H1 (cell line): ENCODE measurements around the gene SLC6A3. TPM values are rescaled to one million over a fixed set of nuclear protein-coding genes. Genes with fewer than 3 reads are reported as not detected.

Source experiments
- CHD7 ChIP-seq: fragments of 300-600 bp; sonication (generic); IDR thresholded peaks from 2 replicates; pipeline ENCODE4 v1.7.1; 2012; ENCODE audit warnings: low read length, moderate library complexity, mild to moderate bottlenecking, inconsistent platforms; ENCODE audit not compliant: insufficient replicate concordance
- polyA plus RNA-seq, 7 experiments: library from polyadenylated mRNA; depleted of rRNA in 3 of 7; stranded (reverse) in 5 of 7; unstranded in 2 of 7; fragments of >200 nt in 5 of 7; fragments of 200-250 nt in 2 of 7; gene quantifications; 1 replicate in 5 of 7; 2 replicates in 1 of 7; 4 replicates in 1 of 7; pipeline versions ENCODE4 v1.2.1 to v1.2.3, GENCODE V29; 2011 to 2013; ENCODE audit warnings: missing spikeins in 2 of 7, mixed read lengths in 2 of 7
- total RNA-seq: library from RNA; stranded (reverse); fragmentation: NEBNext Ultra II Directional; extraction: Animal tissue kit (Norgen Biotek cat#: 25700); gene quantifications from 2 replicates; pipeline ENCODE4 v1.2.1, GENCODE V29; 2021

Gene SLC6A3
- total and polyA plus RNA-seq, 2 of the 8 experiments (the other 6 are each of a cell fraction or from before 2014, with no cell fraction given) = 0.48 to 0.91 TPM

- no peak for TF ChIP-seq CHD7
Observed at GRCh38 chr5:1363581-1363980, 81.7 kb downstream of the SLC6A3 start (continued).
